GM23338 (cell line): Measurements from ENCODE around the gene SFI1. TPM values are rescaled to one million over a fixed set of nuclear protein-coding genes. Genes with fewer than 3 reads are reported as not detected.

Experiments used
- ATAC-seq: fragments of 200-7000 bp; cut with Tn5 transposase; 3 replicates; pipeline ENCODE4 v1.9.1; 2020
- DNase-seq: peaks from one replicate; pipeline ENCODE4 v3.0.0-alpha.2; 2015; ENCODE audit warnings: low spot score
- H2AFZ ChIP-seq: fragments of 200-600 bp; sonication (generic); 2 replicates; pipeline ENCODE4 v1.8.0; 2016; ENCODE audit warnings: antibody characterized with exemption, mild to moderate bottlenecking, moderate library complexity
- H3F3A ChIP-seq: fragments of 200-600 bp; sonication (generic); replicated peaks from 2 replicates; pipeline ENCODE4 v1.8.0; 2017; ENCODE audit warnings: antibody characterized with exemption, mixed run types, low read depth
- H3K27ac ChIP-seq: fragments of 200-600 bp; sonication (generic); 2 replicates; pipeline ENCODE4 v1.6.1; 2016; ENCODE audit warnings: low read depth
- H3K27me3 ChIP-seq: fragments of 200-600 bp; sonication (generic); 2 replicates; pipeline ENCODE4 v1.8.0; 2016; ENCODE audit warnings: mild to moderate bottlenecking, mixed run types, moderate library complexity; ENCODE audit not compliant: insufficient read depth
- H3K36me3 ChIP-seq: fragments of 200-600 bp; sonication (generic); 2 replicates; pipeline ENCODE4 v1.8.0; 2016; ENCODE audit warnings: mild to moderate bottlenecking; ENCODE audit not compliant: insufficient read depth
- H3K4me1 ChIP-seq: fragments of 200-600 bp; sonication (generic); 2 replicates; pipeline ENCODE4 v1.8.0; 2016; ENCODE audit warnings: mild to moderate bottlenecking, moderate library complexity; ENCODE audit not compliant: insufficient read depth
- H3K4me2 ChIP-seq: fragments of 200-600 bp; sonication (generic); 2 replicates; pipeline ENCODE4 v1.7.1; 2017; ENCODE audit warnings: mixed run types
- H3K4me3 ChIP-seq: fragments of 200-600 bp; sonication (generic); 2 replicates; pipeline ENCODE4 v1.6.1; 2016; ENCODE audit warnings: mixed run types
- H3K79me2 ChIP-seq: fragments of 200-600 bp; sonication (generic); replicated peaks from 2 replicates; pipeline ENCODE4 v1.8.0; 2017; ENCODE audit warnings: mild to moderate bottlenecking; ENCODE audit not compliant: insufficient read depth
- H3K9me2 ChIP-seq: fragments of 200-600 bp; sonication (generic); 2 replicates; pipeline ENCODE4 v1.8.0; 2017; ENCODE audit not compliant: insufficient read depth
- H4K20me1 ChIP-seq: fragments of 200-600 bp; sonication (generic); replicated peaks from 2 replicates; pipeline ENCODE4 v1.8.0; 2017; ENCODE audit warnings: mild to moderate bottlenecking; ENCODE audit not compliant: insufficient read depth
- H3K27ac Mint-ChIP-seq: 2 replicates; pipeline ENCODE4 v1.8.0; 2020; ENCODE audit warnings: inconsistent platforms, mild to moderate bottlenecking, moderate library complexity, mixed read lengths
- H3K27me3 Mint-ChIP-seq: 3 replicates; pipeline ENCODE4 v1.8.0; 2022; ENCODE audit warnings: low read depth, mild to moderate bottlenecking, moderate library complexity, mixed read lengths, inconsistent platforms; ENCODE audit not compliant: insufficient read depth, poor library complexity
- H3K36me3 Mint-ChIP-seq: 3 replicates; pipeline ENCODE4 v1.8.0; 2021; ENCODE audit warnings: low read depth, mild to moderate bottlenecking, inconsistent platforms, moderate library complexity, mixed read lengths
- H3K4me1 Mint-ChIP-seq: 3 replicates; pipeline ENCODE4 v1.8.0; 2020; ENCODE audit warnings: mild to moderate bottlenecking, inconsistent platforms, mixed read lengths
- H3K4me3 Mint-ChIP-seq: 3 replicates; pipeline ENCODE4 v1.8.0; 2021; ENCODE audit warnings: moderate library complexity, mild to moderate bottlenecking, inconsistent platforms, mixed read lengths
- H3K9me3 Mint-ChIP-seq: 3 replicates; pipeline ENCODE4 v1.8.0; 2020; ENCODE audit warnings: moderate library complexity, mild to moderate bottlenecking, inconsistent platforms, mixed read lengths
- CREB1 ChIP-seq: fragments of 250-450 bp; sonication (Bioruptor Pico); IDR thresholded peaks from 2 replicates; pipeline ENCODE4 v1.5.0; 2020; ENCODE audit warnings: low read depth, mild to moderate bottlenecking, moderate library complexity
- CTCF ChIP-seq, 2 experiments: fragments of 200-600 bp in 1 of 2; sonication (generic) in 1 of 2; conservative IDR thresholded peaks; 2 replicates each; pipeline versions ENCODE4 v1.5.1 to v1.6.1; 2016 to 2017; ENCODE audit warnings: antibody characterized with exemption in 2 of 2, low read depth in 2 of 2, mild to moderate bottlenecking in 2 of 2, moderate library complexity in 1 of 2
- ETS1 ChIP-seq: IDR thresholded peaks from 2 replicates; pipeline ENCODE4 v1.6.1; 2016; ENCODE audit warnings: antibody characterized with exemption
- EZH2 ChIP-seq: fragments of 200-600 bp; sonication (generic); IDR thresholded peaks from one replicate; pipeline ENCODE4 v1.8.0; 2017; ENCODE audit warnings: antibody characterized with exemption, mild to moderate bottlenecking, low read depth; ENCODE audit not compliant: unreplicated experiment
- EZH2phosphoT487 ChIP-seq: fragments of 200-600 bp; sonication (generic); IDR thresholded peaks from one replicate; pipeline ENCODE4 v1.8.1; 2018; ENCODE audit warnings: antibody characterized with exemption; ENCODE audit not compliant: unreplicated experiment
- JUNB ChIP-seq: IDR thresholded peaks from one replicate; pipeline ENCODE4 v1.6.1; 2016; ENCODE audit warnings: antibody characterized with exemption; ENCODE audit not compliant: unreplicated experiment
- NANOG ChIP-seq: IDR thresholded peaks from 2 replicates; pipeline ENCODE4 v1.6.1; 2016; ENCODE audit warnings: antibody characterized with exemption, borderline replicate concordance
- POLR2AphosphoS5 ChIP-seq: IDR thresholded peaks from 2 replicates; pipeline ENCODE4 v1.6.1; 2016; ENCODE audit warnings: antibody characterized with exemption, low read depth
- STAT1 ChIP-seq: IDR thresholded peaks from one replicate; pipeline ENCODE4 v1.6.1; 2016; ENCODE audit warnings: antibody characterized with exemption; ENCODE audit not compliant: unreplicated experiment
- ZNF114 ChIP-seq: fragments of 250-450 bp; sonication (Bioruptor Pico); IDR thresholded peaks from 2 replicates; pipeline ENCODE4 v1.5.0; 2020; ENCODE audit warnings: mild to moderate bottlenecking, moderate library complexity
- ZNF331 ChIP-seq: fragments of 250-450 bp; sonication (Bioruptor Pico); IDR thresholded peaks from 2 replicates; pipeline ENCODE4 v1.5.0; 2020; ENCODE audit warnings: low read depth, mild to moderate bottlenecking, moderate library complexity
- polyA plus RNA-seq: library from polyadenylated mRNA; unstranded; fragments of >200 nt; fragmentation: Nextera tagmentation; extraction: Ambion mirVana; gene quantifications from 2 replicates; pipeline ENCODE4 v1.2.1, GENCODE V29; 2016
- total RNA-seq: library from RNA; depleted of rRNA; stranded (reverse); fragments of >200 nt; shearing (Covaris generic); gene quantifications from 2 replicates; pipeline ENCODE4 v1.2.3, GENCODE V29; 2014
- TF ChIP-seq, protein P1 (sequence below): IDR thresholded peaks from one replicate; pipeline ENCODE4 v1.6.1; 2018; ENCODE audit warnings: antibody characterized with exemption; ENCODE audit not compliant: unreplicated experiment
- TF ChIP-seq, protein P2 (sequence below): fragments of 250-450 bp; sonication (Bioruptor Pico); IDR thresholded peaks from 2 replicates; pipeline ENCODE4 v1.5.0; 2020; ENCODE audit warnings: mild to moderate bottlenecking, moderate library complexity

SFI1 gene
- total and polyA plus RNA-seq, 2 experiments from 2014 or later, result 16.7 to 25.6 TPM

DNA sequence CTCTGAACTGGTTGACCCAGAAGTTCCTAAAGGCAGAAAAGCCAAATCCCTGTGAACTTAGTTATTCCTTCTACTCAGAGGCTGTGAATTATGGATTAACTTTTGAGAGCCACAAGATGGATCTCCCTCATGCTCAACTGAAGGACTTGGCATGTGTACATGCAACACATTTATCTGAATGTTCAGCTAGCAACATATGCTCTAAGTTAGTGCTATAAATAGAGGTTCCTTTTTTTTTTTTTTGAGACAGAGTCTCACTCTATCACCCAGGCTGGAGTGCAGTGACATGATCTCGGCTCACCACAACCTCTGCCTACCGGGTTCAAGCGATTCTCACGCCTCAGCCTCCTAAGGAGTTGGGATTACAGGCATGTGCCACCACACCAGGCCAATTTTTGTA, 46.8 kb upstream of the SFI1 start:
- DNase-seq (no peak), ATAC-seq (no peak)
- TF ChIP-seq ETS1, result no peak
- TF ChIP-seq ZNF114 (CRISPR knock-in tag), result no peak
- no peak for TF ChIP-seq STAT1
- no peak for TF ChIP-seq CTCF (conservative IDR thresholded peaks at IDR 0.05; ENCODE audit: low read depth in 2 of 2)
- TF ChIP-seq ZNF331 (CRISPR knock-in tag), result no peak
- no peak for TF ChIP-seq EZH2
- no peak for TF ChIP-seq NANOG
- no peak for TF ChIP-seq POLR2AphosphoS5
- TF ChIP-seq EZH2phosphoT487, result no peak
- no peak for TF ChIP-seq JUNB
- TF ChIP-seq, protein P1, sequence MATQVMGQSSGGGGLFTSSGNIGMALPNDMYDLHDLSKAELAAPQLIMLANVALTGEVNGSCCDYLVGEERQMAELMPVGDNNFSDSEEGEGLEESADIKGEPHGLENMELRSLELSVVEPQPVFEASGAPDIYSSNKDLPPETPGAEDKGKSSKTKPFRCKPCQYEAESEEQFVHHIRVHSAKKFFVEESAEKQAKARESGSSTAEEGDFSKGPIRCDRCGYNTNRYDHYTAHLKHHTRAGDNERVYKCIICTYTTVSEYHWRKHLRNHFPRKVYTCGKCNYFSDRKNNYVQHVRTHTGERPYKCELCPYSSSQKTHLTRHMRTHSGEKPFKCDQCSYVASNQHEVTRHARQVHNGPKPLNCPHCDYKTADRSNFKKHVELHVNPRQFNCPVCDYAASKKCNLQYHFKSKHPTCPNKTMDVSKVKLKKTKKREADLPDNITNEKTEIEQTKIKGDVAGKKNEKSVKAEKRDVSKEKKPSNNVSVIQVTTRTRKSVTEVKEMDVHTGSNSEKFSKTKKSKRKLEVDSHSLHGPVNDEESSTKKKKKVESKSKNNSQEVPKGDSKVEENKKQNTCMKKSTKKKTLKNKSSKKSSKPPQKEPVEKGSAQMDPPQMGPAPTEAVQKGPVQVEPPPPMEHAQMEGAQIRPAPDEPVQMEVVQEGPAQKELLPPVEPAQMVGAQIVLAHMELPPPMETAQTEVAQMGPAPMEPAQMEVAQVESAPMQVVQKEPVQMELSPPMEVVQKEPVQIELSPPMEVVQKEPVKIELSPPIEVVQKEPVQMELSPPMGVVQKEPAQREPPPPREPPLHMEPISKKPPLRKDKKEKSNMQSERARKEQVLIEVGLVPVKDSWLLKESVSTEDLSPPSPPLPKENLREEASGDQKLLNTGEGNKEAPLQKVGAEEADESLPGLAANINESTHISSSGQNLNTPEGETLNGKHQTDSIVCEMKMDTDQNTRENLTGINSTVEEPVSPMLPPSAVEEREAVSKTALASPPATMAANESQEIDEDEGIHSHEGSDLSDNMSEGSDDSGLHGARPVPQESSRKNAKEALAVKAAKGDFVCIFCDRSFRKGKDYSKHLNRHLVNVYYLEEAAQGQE, result no peak
- TF ChIP-seq CREB1, result no peak
- TF ChIP-seq, protein P2, sequence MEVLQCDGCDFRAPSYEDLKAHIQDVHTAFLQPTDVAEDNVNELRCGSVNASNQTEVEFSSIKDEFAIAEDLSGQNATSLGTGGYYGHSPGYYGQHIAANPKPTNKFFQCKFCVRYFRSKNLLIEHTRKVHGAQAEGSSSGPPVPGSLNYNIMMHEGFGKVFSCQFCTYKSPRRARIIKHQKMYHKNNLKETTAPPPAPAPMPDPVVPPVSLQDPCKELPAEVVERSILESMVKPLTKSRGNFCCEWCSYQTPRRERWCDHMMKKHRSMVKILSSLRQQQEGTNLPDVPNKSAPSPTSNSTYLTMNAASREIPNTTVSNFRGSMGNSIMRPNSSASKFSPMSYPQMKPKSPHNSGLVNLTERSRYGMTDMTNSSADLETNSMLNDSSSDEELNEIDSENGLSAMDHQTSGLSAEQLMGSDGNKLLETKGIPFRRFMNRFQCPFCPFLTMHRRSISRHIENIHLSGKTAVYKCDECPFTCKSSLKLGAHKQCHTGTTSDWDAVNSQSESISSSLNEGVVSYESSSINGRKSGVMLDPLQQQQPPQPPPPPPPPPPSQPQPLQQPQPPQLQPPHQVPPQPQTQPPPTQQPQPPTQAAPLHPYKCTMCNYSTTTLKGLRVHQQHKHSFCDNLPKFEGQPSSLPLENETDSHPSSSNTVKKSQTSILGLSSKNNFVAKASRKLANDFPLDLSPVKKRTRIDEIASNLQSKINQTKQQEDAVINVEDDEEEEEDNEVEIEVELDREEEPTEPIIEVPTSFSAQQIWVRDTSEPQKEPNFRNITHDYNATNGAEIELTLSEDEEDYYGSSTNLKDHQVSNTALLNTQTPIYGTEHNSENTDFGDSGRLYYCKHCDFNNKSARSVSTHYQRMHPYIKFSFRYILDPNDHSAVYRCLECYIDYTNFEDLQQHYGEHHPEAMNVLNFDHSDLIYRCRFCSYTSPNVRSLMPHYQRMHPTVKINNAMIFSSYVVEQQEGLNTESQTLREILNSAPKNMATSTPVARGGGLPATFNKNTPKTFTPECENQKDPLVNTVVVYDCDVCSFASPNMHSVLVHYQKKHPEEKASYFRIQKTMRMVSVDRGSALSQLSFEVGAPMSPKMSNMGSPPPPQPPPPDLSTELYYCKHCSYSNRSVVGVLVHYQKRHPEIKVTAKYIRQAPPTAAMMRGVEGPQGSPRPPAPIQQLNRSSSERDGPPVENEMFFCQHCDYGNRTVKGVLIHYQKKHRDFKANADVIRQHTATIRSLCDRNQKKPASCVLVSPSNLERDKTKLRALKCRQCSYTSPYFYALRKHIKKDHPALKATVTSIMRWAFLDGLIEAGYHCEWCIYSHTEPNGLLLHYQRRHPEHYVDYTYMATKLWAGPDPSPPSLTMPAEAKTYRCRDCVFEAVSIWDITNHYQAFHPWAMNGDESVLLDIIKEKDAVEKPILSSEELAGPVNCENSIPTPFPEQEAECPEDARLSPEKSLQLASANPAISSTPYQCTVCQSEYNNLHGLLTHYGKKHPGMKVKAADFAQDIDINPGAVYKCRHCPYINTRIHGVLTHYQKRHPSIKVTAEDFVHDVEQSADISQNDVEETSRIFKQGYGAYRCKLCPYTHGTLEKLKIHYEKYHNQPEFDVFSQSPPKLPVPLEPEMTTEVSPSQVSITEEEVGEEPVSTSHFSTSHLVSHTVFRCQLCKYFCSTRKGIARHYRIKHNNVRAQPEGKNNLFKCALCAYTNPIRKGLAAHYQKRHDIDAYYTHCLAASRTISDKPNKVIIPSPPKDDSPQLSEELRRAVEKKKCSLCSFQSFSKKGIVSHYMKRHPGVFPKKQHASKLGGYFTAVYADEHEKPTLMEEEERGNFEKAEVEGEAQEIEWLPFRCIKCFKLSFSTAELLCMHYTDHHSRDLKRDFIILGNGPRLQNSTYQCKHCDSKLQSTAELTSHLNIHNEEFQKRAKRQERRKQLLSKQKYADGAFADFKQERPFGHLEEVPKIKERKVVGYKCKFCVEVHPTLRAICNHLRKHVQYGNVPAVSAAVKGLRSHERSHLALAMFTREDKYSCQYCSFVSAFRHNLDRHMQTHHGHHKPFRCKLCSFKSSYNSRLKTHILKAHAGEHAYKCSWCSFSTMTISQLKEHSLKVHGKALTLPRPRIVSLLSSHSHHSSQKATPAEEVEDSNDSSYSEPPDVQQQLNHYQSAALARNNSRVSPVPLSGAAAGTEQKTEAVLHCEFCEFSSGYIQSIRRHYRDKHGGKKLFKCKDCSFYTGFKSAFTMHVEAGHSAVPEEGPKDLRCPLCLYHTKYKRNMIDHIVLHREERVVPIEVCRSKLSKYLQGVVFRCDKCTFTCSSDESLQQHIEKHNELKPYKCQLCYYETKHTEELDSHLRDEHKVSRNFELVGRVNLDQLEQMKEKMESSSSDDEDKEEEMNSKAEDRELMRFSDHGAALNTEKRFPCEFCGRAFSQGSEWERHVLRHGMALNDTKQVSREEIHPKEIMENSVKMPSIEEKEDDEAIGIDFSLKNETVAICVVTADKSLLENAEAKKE, result no peak
- Mint-ChIP-seq H3K4me1 (no peaks in the 10 kb centered on the region), H3K4me3 (no peak overlapping the region), H3K27me3 (no peaks in the 10 kb centered on the region), H3K9me3 (no peaks in the 10 kb centered on the region), H3K36me3 (peaks cover 19% of the 10 kb centered on the region), H3K27ac (no peak overlapping the region)
- Histone ChIP-seq H3K9me2 (no peaks in the 10 kb centered on the region), H3K4me3 (no peak overlapping the region), H3K27me3 (no peaks in the 10 kb centered on the region), H3K4me1 (no peaks in the 10 kb centered on the region), H3K79me2 (no peaks in the 10 kb centered on the region), H3F3A (peaks cover 3% of the 10 kb centered on the region; the same call in 1 of the 2 replicates), H2AFZ (no peak overlapping the region), H3K27ac (no peak overlapping the region), H3K36me3 (peaks cover 7% of the 10 kb centered on the region), H3K4me2 (no peak overlapping the region), H4K20me1 (0 out of 2 replicates have a peak, but pooled peaks cover 11% of the 10 kb centered on the region)
